Hematopoietic multipotent progenitor cell treated with erythropoietin and hydrocortisone succinate and interleukin-3 and kit ligand, for 8 days (in vitro differentiated cells): Measurements from ENCODE around the gene C1orf159.
"Not testable (repeated sequence)": the region's sequence is repeated elsewhere in the genome, so short reads cannot be mapped to it uniquely, and the experiment has no call there.

Experiments used
- DNase-seq: peaks from one replicate; pipeline ENCODE4 v3.0.0-alpha.2; 2015

C1orf159 gene

DNA sequence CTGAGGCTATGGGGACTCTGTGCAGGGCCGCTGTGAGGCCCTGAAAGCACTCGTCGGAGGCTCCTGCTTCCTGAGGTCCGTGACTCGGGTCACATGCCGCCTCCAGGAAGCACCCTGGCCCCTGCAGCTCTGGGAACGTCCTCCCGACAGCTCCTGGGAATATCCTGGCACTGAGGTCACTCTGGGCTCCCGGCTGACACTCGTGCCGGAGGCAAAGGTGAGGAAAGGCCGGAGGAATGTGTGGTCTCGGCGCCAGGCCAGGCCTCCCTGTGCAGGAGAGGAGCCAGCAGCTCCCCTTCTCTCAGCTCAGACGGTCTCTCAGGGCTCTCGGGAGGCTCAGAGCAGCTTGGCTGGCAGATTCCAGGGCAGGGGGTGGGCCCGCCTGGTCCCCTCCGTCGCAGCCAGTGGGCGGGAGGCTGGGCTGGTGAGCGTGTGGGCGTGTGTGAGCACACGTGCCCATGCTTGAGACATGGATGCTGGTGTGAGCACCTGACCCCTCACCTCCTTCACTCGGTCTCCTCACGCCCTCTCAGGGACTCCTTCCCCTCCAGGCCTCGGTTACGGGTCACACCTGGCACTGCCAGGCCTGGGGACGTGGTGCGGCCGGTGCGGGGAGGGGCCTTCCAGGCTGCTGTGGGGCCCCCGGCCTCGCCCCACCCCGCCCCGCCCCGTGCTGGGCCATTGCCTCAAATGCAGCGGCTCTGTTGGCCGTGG is 36.3 kb downstream of the C1orf159 start:
- peak; percentile 41 for DNase-seq

- not testable (repeated sequence) for DNase-seq
Measured at GRCh38 chr1:1077396-1077795, 38.5 kb downstream of the C1orf159 start.

- DNase-seq: no peak
Measured at GRCh38 chr1:1075148-1075935, 40.5 kb downstream of the C1orf159 start.

GRCh38 chr1:1074631-1075147 is 41.2 kb downstream of the C1orf159 start:
- no peak for DNase-seq

- DNase-seq: no peak
Measured at GRCh38 chr1:1073743-1074587, 41.9 kb downstream of the C1orf159 start, which contains the start of gene RNF223. TSS of gene RNF223 (minus strand) at chr1:1074306. CDS start at chr1:1072566, 1,740 bp downstream.

DNA sequence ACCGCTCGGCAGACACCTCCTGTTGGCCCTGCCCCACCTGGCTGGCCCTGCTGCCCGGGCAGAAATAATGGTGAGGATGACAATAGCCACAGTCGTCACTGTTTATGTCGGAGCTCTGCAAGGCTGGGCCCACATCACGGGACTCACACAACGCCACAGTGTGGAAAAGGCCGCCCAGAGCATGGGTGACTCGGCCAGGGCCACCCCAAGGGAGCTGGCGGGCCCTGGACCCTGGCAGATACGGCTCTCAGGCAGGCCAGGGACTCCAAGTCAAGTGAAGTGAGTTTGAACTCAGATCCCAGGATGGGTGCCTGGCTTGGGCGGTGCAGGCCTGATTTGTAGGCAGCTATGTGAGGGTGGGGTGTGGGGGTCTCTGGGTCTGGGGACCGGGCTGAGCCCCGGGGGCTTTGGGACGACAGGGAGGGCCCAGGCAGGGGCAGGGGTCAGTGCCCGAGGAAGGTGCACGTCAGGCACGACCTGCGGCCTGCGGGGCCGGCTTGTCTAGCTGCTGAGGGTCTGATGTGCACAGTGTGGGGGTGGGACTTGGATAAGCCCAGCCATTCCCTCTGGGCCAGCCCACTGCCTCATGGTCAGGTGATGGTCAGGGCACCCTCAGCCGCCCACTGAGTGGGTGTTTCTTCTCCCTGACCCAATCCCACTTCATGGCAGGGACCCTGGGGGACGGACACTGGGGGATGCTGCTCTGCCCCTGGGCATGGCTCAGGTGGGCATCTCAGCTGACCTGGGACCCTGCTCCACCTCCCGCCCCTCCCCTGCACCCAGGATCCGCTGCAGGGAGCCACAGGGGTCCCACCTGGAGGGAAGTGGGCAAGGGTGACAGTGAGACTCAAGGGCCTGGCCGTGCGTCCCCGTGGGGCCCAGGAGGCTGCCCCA is 42.8 kb downstream of the C1orf159 start:
- no peak for DNase-seq

DNA sequence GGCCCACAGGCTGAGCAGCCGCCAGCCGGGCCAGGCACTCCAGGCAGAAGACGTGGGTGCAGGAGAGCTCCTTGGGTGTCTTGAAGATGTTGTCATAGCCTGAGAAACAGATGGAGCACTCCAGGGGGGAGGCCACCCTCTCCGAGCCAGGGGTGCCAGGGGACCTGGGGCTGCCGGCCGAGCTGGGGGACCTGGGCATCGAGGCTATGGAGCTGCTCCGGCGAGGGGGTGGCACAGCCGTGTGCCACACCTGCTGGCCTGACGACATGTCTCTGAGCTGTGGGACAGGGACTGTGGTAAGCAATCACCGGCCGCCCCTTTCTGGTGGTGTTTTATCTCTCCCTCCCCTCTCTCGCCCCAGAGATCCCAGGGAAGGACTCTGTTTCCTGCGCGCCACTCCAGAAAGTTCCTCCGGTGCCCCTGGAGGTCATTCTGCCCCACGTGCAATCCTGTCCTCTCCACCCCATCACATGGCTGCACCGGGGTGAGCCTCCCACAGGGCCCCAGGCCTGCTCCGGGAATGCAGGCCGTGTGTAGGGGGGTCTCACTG is 43.5 kb downstream of the C1orf159 start:
- no peak for DNase-seq

DNA sequence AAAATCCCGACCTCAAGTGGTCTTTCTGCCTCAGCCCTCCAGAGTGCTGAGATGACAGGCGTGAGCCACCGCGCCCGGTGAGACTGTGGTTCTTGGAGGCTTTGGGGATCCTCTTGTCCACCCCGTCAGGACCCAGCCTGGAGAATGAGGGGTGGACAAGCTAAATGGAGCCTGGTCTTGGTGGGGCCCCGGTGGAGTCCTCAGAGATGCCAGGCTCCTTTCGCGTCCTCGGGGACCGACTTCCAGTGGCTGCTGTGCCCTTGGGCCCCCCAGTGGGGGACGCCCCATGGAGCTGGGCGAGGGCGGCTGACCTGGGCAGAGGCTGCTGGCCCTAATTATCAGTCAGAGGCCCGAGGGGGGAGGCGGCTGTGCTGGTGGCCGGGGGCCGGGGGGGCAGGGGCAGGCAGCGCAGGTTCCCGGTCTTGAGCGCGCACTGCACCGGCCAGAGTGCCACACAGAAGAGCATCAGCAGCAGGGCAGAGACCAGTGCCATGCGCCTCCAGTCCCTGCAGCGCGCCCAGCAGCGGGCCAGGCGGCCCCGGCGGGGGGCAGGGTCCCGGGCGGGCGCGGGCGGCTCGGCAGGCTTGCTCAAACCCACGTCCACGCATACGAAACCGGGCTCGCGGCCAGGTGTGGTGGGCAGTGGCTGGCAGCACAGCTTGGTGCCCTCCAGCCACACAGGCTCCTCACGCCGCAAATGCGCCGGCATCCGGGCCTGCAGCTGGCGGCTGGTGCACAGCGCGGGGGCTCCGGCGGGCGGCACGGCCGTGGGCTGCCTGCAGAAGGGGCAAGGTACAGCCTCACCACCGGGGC is 44.2 kb downstream of the C1orf159 start:
- DNase-seq: no peak

DNA sequence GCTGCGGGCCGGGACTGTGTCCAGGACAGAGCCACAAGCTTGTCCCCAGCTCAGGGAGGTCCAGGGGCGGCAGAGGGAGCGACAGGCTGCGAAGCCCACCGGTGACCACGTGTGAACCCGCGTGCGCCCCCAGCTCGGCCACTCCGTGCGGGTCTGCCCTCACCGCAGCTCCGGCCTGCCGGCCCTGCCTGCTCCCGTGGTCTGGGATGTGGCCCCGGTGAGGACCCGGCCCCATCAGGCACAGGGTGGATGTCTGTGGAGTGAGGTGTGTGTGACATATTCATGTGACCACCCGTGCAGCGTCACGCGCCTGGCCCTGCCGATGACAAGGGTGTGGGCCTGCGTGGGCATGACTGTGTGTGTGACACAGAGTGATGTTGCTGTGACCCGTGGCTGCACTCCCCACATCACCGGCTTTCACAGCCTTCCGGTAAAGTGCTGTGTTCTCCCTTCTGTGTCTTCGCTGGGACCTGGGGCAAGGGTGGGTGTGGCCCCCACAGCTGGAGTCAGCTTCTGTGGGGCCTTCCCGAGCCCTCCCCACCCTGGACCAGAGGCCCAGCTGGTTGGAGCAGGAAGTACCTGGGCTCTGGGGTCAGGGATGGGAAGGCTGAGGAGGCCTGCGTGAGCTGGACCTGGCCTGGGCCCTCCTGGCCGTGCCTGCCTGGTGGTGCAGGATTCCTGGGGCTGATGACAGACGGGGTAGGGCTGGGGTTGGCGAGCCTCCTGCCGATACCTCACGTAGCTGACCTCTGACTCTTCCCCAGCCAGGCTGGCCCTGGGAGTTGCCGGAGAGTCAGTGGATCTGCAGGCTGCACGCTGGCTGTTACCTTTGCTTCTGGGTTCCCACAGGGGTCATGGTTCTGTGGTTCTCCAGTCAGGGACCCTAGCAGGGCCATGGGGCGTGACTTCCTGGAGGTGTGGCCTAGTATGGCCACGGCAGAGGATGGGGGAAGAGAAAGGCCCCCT is 45.9 kb downstream of the C1orf159 start:
- DNase-seq: no peak

DNA sequence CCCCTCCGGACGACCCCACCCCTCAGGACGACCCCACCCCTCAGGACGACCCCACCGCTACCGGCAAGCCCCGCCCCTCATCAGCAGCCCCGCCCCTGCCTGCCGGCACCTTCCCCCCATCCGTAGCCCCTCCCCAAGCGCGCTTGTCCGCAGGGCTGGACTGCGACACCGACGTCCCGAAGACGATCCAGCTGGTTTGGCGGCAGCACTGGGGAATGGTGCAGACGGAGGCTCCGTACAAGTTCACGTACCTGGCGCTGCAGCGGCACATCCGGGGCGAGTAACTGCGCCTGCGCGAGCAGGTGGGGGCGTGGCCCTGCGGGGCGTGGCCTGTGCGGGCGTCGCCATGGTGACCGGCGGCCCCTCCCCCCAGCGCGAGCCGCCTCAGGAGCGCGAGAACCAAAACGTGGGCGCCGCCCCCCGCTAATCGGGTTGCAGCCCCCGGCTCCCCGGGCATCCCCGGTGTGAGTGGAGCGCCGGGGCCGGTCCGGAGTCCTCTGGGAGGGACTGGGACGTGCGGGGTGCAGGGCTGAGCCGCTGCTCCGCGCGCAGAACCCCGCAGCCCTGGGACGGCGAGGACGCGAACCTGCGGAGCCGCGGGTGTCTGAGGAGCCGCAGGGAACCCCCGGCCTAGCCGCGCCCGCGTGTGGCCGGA is 46.7 kb downstream of the C1orf159 start:
- DNase-seq: peak; percentile 72

DNA sequence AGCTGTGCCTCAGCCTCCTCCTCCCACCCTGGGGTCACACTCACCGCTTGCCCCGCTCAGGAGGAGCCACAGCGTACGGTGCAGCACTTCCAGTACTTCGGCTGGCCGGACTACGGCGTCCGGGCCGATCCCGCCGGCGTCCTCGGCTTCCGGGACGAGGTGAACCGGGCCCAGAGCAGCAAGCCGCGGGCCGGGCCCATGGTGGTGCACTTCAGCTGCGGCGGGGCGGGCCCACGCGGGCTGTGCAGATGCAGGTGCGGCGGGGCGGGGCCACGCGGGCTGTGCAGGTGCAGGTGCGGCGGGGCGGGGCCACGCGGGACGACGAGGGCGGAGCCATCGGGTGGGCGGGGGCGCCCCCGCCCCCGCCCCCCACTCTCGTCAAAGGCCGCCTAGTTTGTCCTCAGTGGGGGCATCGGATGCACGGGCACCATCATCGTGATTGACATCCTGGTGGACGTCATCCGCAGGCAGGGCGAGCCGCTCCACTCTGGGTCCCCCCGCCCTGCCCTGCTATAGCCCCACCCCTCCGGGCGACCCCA is 47.3 kb downstream of the C1orf159 start:
- DNase-seq: no peak

DNA sequence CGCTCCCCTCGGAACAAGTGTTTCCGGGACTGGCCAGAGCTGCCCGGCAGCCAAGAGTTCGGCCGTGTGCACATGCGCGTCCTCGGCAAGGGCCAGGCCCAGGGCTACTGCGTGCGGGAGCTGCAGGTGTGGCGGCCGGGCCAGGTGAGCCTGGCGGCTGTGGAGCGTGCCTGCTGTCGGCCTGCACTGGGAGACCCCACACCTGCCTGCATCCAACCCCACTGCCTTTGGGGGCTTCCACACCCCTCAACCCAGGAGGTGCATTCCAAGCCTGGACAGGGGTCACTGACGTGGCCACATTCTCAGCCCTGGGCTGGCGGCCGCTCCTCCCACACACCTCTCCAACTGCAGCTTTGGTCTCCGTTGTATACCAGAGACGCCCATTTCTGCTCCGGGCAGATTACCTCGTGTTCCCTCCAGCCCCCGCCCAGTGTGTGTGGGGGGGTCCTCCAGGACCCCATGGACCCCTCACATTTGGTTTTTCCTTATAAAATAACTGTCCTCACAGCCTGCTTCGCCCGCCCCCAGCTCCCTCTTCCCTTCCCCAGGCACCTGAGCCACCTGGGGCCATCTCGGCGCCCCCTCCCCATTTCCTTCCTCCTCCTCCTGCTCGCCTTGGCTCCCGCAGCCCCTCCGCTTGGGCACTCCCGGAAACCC is 47.9 kb downstream of the C1orf159 start:
- no peak for DNase-seq

DNA sequence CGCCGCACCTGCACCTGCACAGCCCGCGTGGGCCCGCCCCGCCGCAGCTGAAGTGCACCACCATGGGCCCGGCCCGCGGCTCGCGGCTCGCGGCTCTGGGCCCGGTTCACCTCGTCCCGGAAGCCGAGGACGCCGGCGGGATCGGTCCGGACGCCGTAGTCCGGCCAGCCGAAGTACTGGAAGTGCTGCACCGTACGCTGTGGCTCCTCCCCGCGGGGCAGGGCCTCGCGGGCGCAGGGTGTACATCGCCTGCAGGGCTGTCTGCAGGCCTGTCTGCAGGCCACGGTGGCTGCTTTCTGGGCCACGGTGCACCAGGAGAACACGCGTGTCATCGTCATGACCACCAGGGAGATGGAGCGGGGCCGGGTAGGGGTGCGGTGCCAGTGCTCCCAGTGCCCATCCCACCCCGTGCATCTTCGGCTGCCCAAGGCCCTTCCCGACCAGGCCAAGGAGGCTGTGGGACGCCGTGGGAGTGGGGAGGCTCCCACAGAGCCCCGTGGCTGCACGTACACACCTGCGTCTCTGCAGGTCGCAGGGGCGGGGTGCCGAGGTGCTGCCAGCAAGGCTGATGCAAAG is 48.5 kb downstream of the C1orf159 start:
- no peak for DNase-seq

- DNase-seq: no peak
Measured at GRCh38 chr1:1066403-1067283, 49.2 kb downstream of the C1orf159 start.

- DNase-seq: not testable (repeated sequence)
Measured at GRCh38 chr1:1065940-1066304, 50.0 kb downstream of the C1orf159 start.

DNA sequence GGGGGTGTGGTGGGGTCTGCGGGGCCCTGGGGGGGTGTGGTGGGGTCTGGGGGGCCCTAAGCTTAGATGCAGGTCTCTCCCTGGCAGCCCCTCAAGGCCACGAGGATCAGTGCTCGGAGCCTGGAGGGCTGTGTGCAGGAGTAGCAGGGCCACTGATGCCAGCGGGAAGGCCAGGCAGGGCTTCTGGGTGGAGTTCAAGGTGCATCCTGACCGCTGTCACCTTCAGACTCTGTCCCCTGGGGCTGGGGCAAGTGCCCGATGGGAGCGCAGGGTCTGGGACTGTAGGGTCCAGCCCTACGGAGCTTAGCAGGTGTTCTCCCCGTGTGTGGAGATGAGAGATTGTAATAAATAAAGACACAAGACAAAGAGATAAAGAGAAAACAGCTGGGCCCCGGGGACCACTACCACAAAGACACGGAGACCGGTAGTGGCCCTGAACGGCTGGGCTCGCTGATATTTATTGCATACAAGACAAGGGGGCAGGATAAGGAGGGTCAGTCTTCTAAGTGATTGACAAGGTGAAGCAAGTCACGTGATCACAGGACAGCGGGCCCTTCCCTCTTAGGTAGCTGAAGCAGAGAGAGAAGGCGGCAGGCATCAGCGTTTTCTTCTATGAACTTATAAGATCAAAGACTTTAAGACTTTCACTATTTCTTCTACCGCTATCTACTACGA is 50.5 kb downstream of the C1orf159 start:
- DNase-seq: no peak
